Measurements from ENCODE around the gene CDH3.

DNA sequence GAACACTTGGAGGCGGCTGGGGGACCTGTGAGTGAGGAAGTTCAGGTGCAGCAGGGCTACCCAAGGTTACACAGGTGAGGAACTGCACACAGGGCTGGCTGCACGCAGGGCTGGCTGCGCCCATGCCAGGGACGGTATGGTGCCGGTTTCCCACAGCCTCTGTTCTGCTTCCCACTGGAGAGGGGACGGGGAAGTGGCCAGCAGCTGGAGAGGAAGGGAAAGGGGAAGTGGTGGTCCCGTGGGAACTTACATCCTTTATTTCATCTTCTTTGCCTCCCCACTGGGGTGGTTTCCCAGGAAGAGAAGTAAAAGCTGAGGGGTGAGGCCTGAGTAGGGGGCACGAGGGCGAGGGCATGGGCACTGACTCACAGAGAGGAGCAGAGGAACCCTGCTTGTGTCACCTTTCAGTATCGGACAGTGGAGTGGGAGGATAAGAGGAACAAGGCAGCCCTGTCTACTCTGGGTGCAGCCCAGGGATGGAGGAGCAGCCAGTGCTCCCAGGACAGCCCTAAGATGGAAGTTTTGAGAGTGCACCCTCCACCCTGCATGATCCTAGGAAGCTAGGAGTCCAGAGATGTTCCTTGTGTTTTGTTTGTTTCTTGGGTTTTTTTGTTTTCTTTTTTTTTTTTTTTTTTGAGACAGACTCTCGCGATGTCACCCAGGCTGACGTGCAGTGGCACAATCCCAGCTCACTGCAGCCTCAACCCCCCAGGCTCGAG, 66.5 kb downstream of the CDH3 start:
- TF ChIP-seq POLR2A (IDR thresholded peaks at IDR 0.05; ENCODE audit: low read depth), result no peak
- TF ChIP-seq, protein P1, sequence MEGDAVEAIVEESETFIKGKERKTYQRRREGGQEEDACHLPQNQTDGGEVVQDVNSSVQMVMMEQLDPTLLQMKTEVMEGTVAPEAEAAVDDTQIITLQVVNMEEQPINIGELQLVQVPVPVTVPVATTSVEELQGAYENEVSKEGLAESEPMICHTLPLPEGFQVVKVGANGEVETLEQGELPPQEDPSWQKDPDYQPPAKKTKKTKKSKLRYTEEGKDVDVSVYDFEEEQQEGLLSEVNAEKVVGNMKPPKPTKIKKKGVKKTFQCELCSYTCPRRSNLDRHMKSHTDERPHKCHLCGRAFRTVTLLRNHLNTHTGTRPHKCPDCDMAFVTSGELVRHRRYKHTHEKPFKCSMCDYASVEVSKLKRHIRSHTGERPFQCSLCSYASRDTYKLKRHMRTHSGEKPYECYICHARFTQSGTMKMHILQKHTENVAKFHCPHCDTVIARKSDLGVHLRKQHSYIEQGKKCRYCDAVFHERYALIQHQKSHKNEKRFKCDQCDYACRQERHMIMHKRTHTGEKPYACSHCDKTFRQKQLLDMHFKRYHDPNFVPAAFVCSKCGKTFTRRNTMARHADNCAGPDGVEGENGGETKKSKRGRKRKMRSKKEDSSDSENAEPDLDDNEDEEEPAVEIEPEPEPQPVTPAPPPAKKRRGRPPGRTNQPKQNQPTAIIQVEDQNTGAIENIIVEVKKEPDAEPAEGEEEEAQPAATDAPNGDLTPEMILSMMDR (IDR thresholded peaks at IDR 0.05), result no peak
- TF ChIP-seq EP300 (IDR thresholded peaks at IDR 0.05), result no peak
- no peak for TF ChIP-seq POLR2AphosphoS5 (IDR thresholded peaks at IDR 0.05)

Measured in esophagus muscularis mucosa (tissue), 4 donors.